Cardiac muscle cell (in vitro differentiated cells and primary cell): ENCODE measurements around the gene PPOX. TPM values are rescaled to one million over a fixed set of nuclear protein-coding genes. Genes with fewer than 3 reads are reported as not detected.

ENCODE experiments used
- DNase-seq, 2 donors: peaks; one replicate each; pipeline versions ENCODE4 v3.0.0 to v3.0.0-alpha.2; 2010 to 2017; ENCODE audit warnings: low read depth in 1 of 2, low spot score in 1 of 2
- H3K27ac ChIP-seq: fragments of 200-600 bp; sonication (generic); 2 replicates; pipeline ENCODE4 v1.5.1; 2016
- H3K27me3 ChIP-seq: fragments of 200-600 bp; sonication (generic); 2 replicates; pipeline ENCODE4 v1.6.0; 2016; ENCODE audit warnings: control low read depth
- H3K36me3 ChIP-seq: fragments of 200-600 bp; sonication (generic); 2 replicates; pipeline ENCODE4 v1.5.1; 2016; ENCODE audit warnings: control low read depth
- H3K4me1 ChIP-seq: fragments of 200-600 bp; sonication (generic); 2 replicates; pipeline ENCODE4 v1.8.1; 2017; ENCODE audit warnings: low read depth, mild to moderate bottlenecking, mixed run types
- H3K4me3 ChIP-seq: fragments of 200-600 bp; sonication (generic); 2 replicates; pipeline ENCODE4 v1.5.1; 2016; ENCODE audit warnings: mild to moderate bottlenecking
- H3K9me3 ChIP-seq: fragments of 200-600 bp; sonication (generic); 2 replicates; pipeline ENCODE4 v1.5.1; 2017; ENCODE audit warnings: low read depth, mild to moderate bottlenecking, control low read depth
- polyA plus RNA-seq: library from polyadenylated mRNA; unstranded; fragments of >200 nt; fragmentation: Nextera tagmentation; extraction: Ambion mirVana; gene quantifications from 2 replicates; pipeline ENCODE4 v1.2.1, GENCODE V29; 2016
- total RNA-seq: library from RNA; depleted of rRNA; stranded (reverse); fragments of >200 nt; gene quantifications from 2 replicates; pipeline ENCODE4 v1.2.3, GENCODE V29; 2016
- TF ChIP-seq, protein P1 (sequence below): IDR thresholded peaks from 2 replicates; pipeline ENCODE4 v1.5.1; 2012; ENCODE audit warnings: low read depth, mild to moderate bottlenecking, low read length

The PPOX gene
- total and polyA plus RNA-seq, 2 experiments from 2014 or later: 53.8 to 67.1 TPM

DNA sequence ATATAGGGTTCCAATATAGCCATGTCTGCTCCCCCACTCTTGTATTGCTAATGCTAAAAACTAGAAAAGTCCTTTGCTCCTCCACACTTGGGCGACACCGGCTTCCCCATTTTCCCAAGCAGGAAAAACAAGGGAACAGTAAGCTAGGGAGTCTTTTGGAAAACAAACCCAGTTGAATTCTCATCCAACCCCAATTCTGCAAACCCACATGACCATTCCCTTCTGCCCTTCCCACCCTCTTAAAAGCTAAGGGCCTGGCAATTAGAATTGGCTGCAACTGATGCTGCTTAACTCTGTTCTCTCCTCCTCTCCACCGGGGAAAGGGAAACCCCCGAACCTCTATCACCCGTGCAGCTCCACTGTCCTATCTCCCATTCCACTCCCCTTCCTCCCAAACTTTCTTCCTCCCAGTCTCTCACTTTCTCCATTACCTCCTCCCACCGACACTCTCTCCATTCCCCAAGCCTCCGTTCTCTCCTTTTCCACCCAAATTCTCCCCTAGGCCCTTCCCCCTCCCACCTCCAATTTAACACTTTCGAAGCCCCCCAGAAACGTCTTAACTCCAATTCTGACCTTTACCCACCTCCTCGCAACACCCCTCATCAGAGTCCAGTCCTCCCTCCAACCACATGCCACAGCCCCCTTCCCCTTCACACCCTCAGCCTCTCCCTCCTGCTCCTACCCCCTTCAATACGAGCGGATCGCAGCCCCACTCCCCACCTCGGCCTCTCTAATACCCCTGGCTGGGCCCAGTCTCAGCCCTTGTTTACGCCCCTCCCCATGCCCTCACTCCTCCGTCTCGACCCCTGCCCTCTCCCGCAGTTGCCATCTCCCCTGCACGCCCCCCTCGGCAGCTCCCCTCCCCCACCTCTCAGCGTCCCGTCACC is 34.5 kb upstream of the PPOX start:
- H3K4me3 ChIP-seq: peak overlapping the region; percentile 60
- H3K4me1 ChIP-seq: peaks cover 30% of the 10 kb centered on the region
- H3K27ac ChIP-seq: peak overlapping the region; percentile 97
- H3K27me3 ChIP-seq: no peaks in the 10 kb centered on the region
- H3K36me3 ChIP-seq: no peaks in the 10 kb centered on the region
- H3K9me3 ChIP-seq: no peaks in the 10 kb centered on the region
- peak in 1 of 2 donors; percentile 64 for DNase-seq
- TF ChIP-seq, protein P1, sequence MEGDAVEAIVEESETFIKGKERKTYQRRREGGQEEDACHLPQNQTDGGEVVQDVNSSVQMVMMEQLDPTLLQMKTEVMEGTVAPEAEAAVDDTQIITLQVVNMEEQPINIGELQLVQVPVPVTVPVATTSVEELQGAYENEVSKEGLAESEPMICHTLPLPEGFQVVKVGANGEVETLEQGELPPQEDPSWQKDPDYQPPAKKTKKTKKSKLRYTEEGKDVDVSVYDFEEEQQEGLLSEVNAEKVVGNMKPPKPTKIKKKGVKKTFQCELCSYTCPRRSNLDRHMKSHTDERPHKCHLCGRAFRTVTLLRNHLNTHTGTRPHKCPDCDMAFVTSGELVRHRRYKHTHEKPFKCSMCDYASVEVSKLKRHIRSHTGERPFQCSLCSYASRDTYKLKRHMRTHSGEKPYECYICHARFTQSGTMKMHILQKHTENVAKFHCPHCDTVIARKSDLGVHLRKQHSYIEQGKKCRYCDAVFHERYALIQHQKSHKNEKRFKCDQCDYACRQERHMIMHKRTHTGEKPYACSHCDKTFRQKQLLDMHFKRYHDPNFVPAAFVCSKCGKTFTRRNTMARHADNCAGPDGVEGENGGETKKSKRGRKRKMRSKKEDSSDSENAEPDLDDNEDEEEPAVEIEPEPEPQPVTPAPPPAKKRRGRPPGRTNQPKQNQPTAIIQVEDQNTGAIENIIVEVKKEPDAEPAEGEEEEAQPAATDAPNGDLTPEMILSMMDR: no peak

DNA sequence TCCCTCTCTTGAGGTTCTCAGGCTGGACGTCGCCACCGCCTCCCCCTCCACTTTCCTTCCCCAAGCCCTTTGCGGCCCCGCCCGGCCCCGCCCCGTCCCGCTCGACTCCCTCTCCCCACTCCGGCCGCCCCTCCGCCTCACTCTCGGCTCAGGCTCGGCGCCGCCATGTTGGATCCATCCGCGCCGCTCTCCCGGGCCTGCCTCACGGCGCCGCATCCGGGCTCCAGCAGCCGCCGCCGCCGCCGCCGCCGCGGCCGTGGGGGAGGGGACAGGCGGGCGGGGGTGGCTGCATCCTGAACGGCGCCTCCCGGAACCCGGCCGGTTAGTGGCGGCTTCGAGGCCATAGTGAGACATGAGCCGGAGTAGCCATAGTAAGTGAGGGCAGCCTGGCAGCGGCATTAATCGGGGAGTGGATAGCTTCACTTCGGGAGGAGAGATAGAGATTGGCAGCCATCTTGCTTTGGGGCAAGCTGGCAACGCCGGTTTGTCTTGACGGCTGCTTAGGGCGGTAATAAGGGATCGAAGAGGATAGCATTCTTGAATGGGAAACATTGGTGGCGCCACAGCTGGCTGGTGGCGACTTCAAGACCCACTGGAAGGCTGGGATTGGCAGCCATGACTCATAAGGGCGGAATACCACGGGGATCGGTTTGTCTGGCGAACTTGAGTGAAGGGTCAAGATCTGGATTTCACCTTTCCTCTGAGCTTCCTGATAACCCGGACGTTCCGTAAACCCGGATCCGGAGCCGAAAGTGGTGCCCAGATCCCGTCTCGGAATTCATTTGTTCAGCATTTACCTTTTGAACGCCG is 33.6 kb upstream of the PPOX start, which contains the start of gene DEDD:
Gene DEDD (minus strand): TSS at position 258 of the 810 bp plus-strand sequence. CDS start 8,205 bp downstream, outside the sequence.
- TF ChIP-seq, protein P1: no peak
- Histone ChIP-seq H3K27me3 (no peaks in the 10 kb centered on the region), H3K4me3 (peak within 1 kb of the TSS; percentile 60), H3K27ac (peak within 1 kb of the TSS; percentile 97), H3K9me3 (no peaks in the 10 kb centered on the region), H3K4me1 (peaks cover 30% of the 10 kb centered on the region), H3K36me3 (no peaks in the 10 kb centered on the region)
- peak; percentile 96 to 98 for DNase-seq

DNA sequence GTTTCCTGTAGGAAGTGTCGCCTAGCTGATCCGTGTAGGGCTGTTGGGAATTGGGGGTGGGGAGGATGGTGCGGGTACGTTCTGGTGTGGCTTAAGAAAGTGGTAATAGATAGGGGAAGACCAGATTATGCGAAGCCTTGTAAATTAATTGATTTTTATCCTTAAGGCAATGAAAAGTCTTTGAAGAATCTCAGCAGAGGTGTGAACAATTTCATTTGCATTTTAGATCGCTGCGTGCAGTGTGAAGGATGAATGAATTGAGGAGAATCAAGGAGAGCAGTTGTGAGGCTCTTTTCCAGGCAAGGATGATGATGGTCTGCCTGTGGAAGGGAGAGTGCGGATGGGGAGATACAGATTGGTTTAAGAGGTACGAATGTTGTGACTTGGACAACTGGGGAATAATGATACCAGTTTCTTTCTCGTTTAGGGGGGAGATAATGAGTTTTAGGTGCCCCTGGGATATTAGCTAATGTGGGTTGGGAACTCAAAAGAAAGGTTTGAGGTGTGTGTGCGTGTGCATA is 32.9 kb upstream of the PPOX start:
- Histone ChIP-seq H3K4me3 (peak overlapping the region; percentile 60), H3K9me3 (no peaks in the 10 kb centered on the region), H3K36me3 (no peaks in the 10 kb centered on the region), H3K27me3 (no peaks in the 10 kb centered on the region), H3K4me1 (peaks cover 33% of the 10 kb centered on the region), H3K27ac (peak overlapping the region; percentile 97)
- no peak for DNase-seq
- TF ChIP-seq, protein P1: no peak

DNA sequence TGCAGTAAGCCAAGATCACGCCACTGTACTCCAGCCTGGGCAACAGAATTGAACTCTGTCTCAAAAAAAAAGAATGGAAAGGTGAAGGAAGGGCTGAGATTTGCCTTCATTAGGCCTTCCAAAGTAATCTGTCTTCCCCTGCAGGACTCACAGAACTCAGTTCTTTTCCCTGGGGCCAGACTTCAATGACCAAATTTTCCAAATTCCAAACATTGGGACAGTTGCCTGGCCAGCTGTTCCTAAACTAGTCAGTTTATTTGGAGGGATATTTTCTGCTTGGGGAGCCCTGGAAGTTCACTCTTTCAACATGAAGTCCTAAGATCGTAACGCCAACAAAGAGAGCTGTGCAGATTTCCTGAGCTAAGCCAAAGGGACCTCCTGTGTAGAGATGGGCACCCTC is 28.3 kb upstream of the PPOX start:
- Histone ChIP-seq H3K4me1 (peaks cover 22% of the 10 kb centered on the region), H3K36me3 (no peaks in the 10 kb centered on the region), H3K27ac (peak overlapping the region; percentile 85), H3K9me3 (no peaks in the 10 kb centered on the region), H3K4me3 (no peak overlapping the region), H3K27me3 (no peaks in the 10 kb centered on the region)
- TF ChIP-seq, protein P1: no peak
- no peak for DNase-seq

DNA sequence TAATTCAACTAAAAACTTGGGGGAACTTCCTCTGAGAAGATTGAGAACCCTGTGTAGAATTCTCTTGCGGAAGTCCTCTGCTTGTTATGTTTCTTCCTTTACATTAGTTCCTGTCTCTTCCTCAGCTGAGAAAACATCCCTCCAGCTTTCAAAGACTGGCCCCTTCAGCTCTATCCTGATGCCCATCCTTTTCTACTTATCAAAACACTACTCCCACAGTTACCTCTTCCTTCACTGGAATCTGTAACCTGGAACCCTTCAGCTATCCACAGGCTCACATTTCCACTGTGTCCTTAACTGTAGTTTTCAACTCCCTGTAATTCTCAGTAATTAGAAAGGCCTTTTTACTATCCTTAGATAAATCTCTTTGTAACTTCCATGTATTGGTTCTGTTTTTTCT is 27.8 kb upstream of the PPOX start:
- no peaks in the 10 kb centered on the region for H3K36me3 ChIP-seq
- TF ChIP-seq, protein P1: no peak
- H3K27ac ChIP-seq: peak overlapping the region; percentile 85
- H3K27me3 ChIP-seq: no peaks in the 10 kb centered on the region
- no peak for DNase-seq
- H3K9me3 ChIP-seq: no peaks in the 10 kb centered on the region
- peaks cover 22% of the 10 kb centered on the region for H3K4me1 ChIP-seq
- H3K4me3 ChIP-seq: no peak overlapping the region
